Fibroblast of upper back skin (primary cell): ENCODE measurements around the gene PADI3.
A peak's percentile ranks its signal among the peaks of the same experiment; 100 is the strongest.

Experiments used
- DNase-seq: peaks from one replicate; pipeline ENCODE4 v3.0.0-alpha.2; 2013

PADI3 gene, protein sequence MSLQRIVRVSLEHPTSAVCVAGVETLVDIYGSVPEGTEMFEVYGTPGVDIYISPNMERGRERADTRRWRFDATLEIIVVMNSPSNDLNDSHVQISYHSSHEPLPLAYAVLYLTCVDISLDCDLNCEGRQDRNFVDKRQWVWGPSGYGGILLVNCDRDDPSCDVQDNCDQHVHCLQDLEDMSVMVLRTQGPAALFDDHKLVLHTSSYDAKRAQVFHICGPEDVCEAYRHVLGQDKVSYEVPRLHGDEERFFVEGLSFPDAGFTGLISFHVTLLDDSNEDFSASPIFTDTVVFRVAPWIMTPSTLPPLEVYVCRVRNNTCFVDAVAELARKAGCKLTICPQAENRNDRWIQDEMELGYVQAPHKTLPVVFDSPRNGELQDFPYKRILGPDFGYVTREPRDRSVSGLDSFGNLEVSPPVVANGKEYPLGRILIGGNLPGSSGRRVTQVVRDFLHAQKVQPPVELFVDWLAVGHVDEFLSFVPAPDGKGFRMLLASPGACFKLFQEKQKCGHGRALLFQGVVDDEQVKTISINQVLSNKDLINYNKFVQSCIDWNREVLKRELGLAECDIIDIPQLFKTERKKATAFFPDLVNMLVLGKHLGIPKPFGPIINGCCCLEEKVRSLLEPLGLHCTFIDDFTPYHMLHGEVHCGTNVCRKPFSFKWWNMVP

DNA sequence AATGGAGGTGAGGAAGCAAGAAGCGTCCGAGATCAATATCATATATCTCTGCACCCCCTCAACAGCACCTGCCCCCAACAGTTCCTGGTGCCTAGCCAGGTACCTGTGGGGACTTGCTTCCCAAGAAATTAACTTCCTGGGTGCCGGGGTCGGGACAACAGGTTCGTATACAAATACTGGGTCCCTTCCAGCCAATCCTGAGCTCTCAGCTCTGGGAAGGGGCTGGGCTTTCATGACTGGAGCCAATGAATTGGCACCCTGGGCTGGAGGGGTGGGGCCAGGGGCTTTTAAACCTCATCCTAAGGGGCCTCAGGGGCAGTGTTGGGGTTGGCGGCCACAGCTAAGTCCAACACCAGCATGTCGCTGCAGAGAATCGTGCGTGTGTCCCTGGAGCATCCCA, at the start of gene PADI3:
Gene PADI3 (plus strand): TSS at position 318 of the 400 bp plus-strand sequence. CDS start 40 bp downstream, at position 358.
- no peak for DNase-seq

- no peak for DNase-seq
Measured at GRCh38 chr1:17199267-17200044, 49.4 kb upstream of the PADI3 start.

- DNase-seq, result no peak
Measured at GRCh38 chr1:17200246-17200645, 48.7 kb upstream of the PADI3 start.

DNA sequence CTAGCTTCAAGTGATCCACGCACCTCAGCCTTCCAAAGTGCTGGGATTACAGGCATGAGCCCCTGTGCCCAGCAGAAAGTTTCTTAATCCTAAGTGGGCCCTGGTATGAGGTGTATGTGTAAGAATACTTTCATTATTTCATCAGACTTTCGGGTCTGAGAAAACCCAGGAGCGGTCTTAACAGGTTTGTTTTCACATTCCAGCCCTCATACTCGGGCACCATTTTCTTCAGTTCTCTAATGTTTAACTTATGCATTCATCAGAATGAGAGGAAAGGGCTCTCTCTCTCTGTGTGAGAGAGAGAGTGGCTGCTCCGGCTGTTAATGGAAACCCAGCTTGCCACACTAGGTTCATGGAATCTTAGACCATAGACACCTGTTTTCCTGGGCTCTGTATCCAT, 48.1 kb upstream of the PADI3 start:
- DNase-seq, result no peak

DNA sequence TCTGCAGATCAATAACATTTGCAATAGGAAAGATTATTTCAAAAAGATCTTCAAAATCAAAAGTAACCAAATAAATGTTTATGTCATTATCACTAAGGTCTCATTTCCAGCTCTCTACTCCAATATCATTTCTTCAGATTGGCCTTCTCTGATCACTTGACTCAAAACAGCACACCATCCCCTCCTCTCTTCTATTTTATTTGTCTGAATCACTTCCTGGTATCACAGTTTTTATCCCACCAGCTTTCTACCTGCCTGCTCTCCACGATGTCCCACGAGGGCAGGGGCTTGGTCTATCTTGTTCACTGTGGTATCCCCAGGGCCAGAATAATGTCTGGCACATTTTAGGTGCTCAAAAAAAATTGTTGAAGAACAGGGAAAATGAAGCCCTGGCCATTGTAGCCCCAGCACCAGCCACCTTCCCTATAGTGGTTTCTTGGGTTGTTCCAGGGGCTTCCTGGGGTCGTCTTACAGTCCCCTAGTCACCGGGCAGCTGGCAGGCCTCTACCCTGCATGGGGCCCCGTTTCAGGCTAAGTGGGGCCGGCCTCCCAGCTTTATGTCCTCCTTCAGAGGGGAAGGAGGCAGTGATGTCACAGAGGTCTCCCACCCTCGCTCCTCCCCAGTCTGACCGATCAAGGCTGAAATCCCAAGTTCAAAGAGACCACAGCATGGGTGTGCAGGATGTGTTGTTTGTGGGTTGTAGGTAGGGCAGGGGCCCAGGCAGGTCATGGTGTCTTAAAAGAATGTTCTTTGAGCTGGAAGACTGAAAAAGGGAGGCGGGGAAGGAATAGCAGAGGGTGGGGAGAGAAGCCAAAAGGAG, 47.5 kb upstream of the PADI3 start:
- no peak for DNase-seq

- DNase-seq, result no peak
Measured at GRCh38 chr1:17204546-17205440, 44.1 kb upstream of the PADI3 start, which contains the start of gene PADI1. PADI1 (plus strand) TSS chr1:17205128; CDS start chr1:17205218, 90 bp downstream.

- no peak for DNase-seq
Measured at GRCh38 chr1:17205652-17206051, 43.2 kb upstream of the PADI3 start.

DNA sequence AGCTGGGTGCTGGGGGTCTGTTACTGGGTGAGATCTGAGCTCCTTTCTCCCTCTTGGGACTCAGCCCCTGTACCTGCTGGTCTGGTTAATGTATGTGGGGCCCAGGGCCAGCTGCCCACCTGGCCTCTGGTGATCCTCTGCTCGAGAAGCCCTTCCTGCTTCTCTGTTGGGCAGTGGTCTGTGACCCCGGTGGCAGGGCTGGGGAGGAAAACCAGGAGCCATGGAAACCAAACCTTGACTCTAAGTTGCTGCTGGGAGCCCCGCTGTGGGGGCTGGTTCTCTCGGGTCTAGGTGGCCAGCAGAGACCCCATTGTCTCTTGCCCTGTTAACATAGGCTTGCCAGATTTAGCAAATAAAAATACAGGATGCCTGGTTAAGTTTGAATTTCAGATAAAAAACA, 42.7 kb upstream of the PADI3 start:
- no peak for DNase-seq

DNA sequence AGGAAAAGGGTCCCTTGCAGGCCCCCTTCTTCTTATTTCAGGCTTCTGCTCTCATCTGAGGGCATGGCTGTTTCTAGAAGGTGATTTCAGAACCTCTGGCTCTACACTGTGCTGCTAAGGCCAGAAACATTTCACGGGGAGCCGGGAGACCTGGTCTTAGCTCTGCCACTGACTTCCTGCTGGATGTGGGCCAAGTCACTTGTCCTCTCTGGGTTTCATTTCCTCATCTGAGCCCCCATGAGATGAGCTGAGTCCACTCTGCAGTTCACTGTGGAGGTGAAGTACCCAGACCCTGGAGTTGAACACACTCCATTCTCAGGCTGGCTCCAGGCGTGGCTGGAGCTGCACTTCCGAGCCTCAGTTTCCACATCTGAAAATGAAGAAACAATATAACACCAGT, 41.9 kb upstream of the PADI3 start:
- DNase-seq, result no peak

GRCh38 chr1:17207540-17207939, 41.4 kb upstream of the PADI3 start:
- DNase-seq, result no peak

- peak; percentile 67 for DNase-seq
Measured at GRCh38 chr1:17207966-17208418, 40.9 kb upstream of the PADI3 start.

GRCh38 chr1:17208546-17208945, 40.4 kb upstream of the PADI3 start:
- no peak for DNase-seq

GRCh38 chr1:17209430-17209829, 39.5 kb upstream of the PADI3 start:
- DNase-seq, result no peak

DNA sequence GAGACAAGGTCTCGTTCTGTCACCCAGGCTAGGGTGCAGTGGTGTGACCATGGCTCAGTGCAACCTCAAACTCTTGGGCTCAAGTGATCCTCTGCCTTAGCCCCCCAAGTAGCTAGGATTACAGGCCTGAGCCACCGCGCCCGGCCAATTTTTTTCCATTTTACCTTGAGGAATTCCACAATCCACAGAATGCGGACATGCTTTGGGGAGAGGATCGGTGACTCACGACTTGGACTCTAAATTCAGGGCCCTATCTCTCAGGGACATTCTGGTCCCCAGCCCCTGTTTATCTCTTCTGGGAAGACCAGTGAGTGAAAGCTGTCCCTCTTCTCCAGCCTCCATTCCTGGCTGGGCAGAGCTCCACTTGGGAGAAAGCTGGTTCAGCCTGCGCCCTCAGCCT, 38.7 kb upstream of the PADI3 start:
- DNase-seq, result no peak

- DNase-seq, result no peak
Measured at GRCh38 chr1:17211377-17211776, 37.5 kb upstream of the PADI3 start.

GRCh38 chr1:17212009-17212408, 36.9 kb upstream of the PADI3 start:
- DNase-seq, result no peak

GRCh38 chr1:17212487-17213121, 36.3 kb upstream of the PADI3 start:
- peak; percentile 86 for DNase-seq

GRCh38 chr1:17213148-17213781, 35.6 kb upstream of the PADI3 start:
- DNase-seq, result no peak

DNA sequence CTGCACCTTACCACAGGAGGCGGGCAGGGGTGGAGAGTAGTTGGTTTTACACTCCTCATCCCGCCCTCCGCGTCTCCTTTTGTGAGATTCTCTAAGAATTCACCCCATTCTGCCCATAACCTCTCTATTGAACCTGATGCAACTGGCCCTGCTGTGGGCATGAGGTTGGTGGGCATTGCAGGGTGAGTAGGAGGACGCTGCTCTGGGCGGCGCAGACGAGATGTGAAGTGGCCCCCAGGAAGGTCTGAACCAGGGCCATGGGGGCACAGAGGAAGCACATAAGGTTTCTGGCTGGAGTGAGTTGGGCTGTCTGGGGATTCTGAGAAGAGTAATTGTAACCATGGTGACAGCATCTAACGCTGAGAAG, 35.1 kb upstream of the PADI3 start:
- DNase-seq, result no peak

- no peak for DNase-seq
Measured at GRCh38 chr1:17214876-17215544, 33.9 kb upstream of the PADI3 start.
